GM21360 (cell line): ENCODE data around the gene CCL1.
"Not testable (repeated sequence)": the region's sequence is repeated elsewhere in the genome, so short reads cannot be mapped to it uniquely, and the experiment has no call there.

Experiments used
- ATAC-seq: cut with Tn5 transposase; IDR thresholded peaks from one replicate; pipeline ENCODE4 v1.9.1; 2021; ENCODE audit warnings: mild to moderate bottlenecking, moderate library complexity; ENCODE audit not compliant: unreplicated experiment

The CCL1 gene

DNA sequence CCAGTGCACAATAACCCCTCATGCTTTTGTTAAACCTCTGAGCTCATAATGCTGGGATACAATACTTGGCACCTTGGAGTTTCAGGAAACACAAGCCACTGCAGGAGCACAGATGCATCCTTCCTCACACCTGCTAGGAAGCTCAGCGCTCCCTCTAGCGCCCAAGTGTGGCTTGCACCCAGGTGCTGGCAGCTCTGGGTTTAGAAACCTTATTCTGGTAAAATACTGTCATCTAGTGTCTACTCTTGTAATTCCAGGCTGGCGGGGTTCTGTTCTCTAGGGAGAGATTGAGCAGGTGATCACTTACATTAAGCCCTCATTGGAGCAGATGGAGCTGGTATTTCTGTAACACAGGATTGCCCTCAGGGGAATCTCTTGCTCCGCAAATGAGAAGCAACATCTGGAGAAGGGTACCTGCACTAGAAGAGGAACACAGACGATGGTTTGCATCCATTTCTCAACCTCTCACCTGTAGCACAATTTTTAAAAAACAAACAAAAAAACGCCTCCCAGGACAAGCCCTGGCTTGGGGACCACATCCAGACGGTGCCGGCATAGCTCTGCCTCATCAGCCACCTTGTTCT, 1.5 kb downstream of the CCL1 start:
- ATAC-seq, result no peak

DNA sequence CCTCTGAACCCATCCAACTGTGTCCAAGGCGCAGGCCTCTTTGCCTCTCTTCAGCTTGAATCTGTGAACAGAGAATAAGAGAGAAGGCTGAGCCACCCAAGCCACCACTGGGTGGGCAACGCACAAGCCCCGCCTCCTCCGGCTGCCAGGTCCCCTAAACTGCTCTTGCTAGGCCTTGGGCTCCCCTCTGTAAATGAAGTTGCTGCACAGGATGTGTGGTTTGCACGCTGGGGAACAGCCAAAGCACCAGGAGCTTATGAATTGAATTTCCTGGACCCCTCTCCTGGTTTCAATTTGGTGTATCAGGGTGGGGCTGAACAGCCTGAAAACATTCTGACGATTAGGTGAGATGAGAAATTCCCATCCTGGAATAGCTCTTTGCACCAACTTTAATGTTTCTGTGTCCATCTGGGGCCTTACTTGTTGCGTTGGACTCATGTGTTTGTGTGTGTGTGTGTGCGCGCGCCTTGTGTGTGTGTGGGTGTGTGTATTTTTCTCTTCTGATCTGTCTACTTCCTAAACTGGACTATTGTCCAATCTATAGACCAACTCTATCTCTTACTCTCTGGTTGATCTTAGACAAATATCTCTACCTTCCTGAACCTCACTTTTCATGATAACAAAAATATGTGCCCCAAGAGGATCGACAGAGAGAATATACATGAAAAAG, 2.3 kb downstream of the CCL1 start:
- no peak for ATAC-seq

DNA sequence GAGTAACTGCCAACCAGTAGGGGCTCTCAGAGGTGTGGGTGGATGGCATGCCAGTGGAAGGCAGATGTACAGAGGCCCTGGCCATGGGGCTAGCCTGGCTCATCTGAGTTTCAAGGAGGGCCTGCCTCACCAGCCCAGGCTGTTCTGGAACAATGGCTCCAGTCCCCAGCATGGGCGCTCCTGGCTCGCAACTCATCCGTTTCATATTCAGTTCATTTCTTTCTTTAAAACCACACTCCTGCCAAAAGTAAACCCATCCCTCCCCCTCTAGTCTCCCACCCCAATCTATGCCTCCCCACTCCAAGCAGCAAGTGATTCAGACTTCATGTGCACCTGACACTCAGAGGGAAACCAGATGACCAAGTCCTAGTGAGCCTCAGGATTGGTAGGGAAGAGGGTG, 4.4 kb downstream of the CCL1 start:
- no peak for ATAC-seq

DNA sequence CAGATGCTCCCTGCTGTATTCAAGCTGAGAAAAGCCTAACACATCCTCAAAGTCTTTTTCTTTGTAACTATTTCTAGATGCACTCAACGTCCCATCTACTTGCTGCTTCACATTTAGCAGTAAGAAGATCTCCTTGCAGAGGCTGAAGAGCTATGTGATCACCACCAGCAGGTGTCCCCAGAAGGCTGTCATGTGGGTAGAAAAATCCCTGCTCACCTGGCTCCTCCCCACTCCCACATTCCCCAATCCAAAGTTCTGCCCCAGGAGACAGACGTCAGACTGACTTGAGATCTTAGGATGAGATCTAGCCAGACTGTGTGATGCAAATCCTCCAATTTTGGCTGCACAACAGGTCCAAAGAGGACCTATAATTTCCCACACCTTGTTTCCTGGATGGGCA, 5.6 kb downstream of the CCL1 start:
- no peak for ATAC-seq

DNA sequence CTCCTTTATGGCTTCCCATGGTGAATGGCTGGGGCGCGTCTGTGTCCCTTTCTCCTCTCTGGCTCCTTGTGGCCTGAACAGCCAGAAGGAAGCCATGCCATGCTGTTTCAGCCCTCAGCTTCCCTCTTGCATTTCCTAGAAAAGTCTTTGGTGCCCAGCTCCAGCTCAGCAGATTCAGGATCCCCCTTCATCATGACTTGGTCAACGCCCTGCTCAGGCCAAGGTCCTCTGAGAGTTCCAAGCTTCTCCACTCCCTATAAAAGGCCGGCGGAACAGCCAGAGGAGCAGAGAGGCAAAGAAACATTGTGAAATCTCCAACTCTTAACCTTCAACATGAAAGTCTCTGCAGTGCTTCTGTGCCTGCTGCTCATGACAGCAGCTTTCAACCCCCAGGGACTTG, 6.8 kb downstream of the CCL1 start, which contains the start of gene CCL13:
Gene CCL13 (plus strand): TSS at position 287 of the 400 bp plus-strand sequence. CDS start 47 bp downstream, at position 334.
- ATAC-seq, result no peak

DNA sequence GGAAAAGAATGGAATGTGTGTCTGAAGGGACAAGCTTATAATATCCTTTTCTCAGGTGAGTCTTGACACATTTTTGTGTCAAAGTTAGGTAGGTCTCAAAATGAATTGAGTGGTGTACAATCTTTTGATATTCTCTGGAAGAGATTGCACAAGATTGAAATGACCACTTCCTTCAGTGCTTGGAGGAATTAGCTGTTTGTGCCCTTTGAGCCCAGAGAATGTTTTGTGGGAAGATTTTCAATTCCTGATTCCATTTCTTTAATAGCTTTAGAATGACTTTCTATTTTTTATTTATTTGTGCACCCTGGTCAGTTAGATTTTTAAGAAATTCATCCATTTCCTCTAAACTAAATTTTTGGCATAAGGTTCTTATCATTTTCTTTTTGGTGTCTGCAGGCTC, 8.4 kb downstream of the CCL1 start:
- no peak for ATAC-seq

DNA sequence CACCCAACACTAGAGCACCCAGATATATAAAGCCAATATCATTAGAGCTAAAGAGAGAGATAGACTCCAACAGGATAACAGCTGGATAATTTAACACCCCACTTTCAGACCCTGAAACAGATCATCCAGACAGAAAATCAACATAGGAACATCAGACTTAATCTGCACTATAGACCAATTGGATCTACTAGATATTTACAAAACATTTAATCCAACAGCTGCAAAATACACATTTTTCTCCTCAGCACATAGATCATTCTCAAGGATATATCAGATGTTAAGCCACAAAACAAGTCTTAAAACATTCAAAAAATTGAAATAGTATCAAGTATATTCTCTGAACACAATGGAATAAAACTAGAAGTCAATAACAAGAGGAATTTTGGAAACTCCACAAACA, 10.8 kb downstream of the CCL1 start:
- no peak for ATAC-seq

DNA sequence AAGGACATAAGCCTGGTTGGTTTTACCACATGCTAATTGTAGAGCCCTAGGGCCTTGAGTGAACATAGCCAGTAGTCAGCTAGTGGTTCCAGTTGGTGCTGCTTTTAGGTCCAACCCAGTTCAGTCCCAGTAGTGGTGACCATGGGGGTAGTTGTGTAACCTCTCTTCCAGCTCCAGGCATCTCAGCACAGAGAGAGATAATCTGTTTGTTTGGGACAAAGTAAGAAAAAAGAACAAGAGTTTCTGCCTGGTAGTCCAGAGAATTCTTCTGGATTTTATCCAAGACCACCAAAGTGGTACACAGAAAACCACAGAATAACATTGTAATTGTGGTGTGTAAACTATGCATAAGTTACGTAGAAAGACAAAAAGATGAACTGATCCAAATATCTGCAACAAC, 11.9 kb downstream of the CCL1 start:
- ATAC-seq, result no peak

DNA sequence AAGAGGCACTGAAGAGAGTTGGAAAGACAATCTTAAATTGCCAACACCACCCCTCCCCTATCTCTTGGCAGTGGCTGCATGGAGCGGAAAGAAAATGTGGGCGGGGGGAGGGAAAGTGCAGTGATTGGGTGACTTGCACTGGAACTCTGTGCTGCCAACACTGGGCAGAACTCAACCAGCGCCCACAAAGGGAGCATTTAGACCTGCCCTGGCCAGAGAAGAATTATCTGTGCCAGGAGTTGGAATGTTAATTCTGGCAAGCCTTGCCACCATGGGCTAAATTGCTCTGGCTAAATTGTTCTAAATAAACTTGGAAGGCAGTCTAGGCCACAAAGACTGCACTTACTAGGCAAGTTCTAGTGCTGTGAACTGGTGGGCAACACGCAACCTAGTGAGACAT, 13.3 kb downstream of the CCL1 start:
- ATAC-seq, result no peak

DNA sequence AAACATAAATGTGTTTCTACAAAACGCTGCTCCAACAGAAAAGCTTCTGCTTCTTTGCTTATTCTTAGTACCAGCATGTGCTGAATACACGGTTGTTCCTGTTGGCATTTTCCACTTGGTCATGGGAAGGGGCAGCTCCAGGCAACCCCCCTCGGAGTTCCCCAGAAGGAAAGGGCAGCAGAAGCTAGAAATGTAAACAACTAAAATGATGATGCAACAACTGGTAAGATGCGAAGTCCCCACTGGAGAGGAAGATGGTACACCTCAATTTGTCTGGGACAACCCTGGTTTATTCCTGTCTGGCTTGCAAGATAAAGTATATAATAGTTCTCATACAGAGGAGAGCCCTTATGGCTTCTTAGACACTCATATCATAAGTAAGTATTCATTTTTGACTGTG, 16.0 kb downstream of the CCL1 start:
- no peak for ATAC-seq

DNA sequence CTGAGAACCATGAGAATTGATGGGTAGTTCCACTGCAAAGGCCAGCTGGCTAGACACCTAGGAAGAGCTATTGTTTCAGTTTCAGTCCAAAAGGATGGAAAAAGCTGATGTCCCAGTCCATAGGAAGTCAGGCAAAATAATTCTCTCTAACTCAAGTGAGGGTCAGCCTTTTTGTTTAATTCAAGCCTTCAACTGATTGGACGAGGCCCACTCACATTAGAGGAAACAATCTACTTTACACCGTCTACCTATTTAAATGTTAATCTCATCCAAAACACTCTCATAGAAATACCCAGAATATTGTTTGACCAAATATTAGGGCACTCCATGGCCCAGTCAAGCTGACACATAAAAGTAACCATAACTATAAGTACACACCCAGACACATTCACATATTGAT, 21.1 kb downstream of the CCL1 start:
- no peak for ATAC-seq

DNA sequence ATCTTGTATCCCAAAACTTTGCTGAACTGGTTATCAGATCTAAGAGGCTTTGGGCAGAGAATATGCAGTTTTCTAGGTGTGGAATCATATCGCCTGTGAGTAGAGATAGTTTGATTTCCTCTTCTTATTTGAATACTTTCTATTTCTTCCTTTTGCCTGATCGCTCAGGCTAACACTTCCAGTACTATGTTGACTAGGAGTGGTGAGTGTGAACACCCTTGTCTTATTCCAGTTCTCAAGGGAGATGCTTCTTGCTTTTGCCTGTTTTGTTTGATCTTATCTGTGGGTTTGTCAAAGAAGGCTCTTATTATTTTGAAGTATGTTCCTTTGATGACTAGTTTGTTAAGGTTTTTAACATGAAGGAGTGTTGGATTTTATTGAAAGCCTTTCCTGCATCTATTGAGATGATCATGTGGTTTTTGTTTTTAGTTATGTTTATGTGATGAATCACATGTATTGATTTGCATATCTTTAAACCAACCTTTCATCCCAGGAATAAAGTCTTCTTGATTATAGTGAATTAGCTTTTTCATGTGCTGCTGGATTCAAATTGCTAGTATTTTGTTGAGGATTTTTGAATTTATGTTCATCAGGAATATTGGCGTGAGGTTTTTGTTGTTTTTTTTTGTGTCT, 23.8 kb downstream of the CCL1 start:
- no peak for ATAC-seq

DNA sequence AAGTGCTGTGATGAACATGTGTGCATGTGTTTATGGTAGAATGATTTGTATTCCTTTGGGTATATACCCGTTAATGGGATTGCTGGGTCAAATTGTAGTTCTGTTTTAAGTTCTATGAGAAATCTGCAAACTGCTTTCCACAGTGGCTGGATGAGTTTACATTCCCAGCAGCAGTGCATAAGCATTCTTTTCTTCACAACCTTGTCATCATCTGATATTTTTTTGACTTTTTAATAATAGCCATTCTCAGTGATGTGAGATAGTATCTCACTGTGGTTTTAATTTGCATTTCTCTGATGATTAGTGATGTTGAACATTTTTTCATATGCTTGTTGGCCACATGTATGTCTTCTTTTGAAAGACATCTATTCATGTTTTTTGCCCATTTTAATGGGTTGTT, 25.3 kb downstream of the CCL1 start:
- no peak for ATAC-seq

DNA sequence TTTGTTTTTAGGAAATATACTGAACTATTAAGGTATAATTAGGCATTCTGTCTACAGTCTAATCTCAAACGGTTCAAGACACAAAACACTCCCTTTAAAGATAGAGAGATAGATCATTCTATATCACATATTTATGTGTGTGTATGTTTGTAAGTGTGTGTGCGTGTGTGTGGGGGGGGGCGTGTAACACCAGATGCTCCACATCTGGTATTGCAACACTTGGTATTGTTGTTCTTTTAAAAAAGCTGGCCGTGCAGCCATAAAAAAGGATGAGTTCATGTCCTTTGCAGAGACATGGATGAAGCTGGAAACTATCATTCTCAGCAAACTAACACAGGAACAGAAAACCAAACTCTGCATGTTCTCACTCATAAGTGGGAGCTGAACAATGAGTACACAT, 35.5 kb downstream of the CCL1 start:
- not testable (repeated sequence) for ATAC-seq

DNA sequence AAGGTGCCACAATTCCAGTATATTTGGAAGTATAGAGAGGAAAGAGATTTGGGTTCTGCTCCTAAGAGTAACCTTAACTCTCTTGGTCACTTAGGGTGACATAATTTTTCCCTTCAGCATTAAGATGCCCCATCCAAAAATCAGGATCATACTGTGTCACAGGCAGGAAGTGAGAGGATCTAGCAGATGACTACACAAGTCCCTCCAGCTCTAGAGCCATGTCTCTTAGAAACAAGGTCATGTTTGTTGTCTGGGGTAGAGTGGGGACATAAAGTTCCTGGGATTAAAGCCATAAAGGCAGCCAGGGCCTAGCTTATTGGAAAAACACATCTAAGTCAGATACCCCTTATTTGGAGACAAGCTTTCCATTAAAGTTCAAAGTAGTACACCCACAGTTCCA, 41.1 kb downstream of the CCL1 start:
- ATAC-seq, result no peak

DNA sequence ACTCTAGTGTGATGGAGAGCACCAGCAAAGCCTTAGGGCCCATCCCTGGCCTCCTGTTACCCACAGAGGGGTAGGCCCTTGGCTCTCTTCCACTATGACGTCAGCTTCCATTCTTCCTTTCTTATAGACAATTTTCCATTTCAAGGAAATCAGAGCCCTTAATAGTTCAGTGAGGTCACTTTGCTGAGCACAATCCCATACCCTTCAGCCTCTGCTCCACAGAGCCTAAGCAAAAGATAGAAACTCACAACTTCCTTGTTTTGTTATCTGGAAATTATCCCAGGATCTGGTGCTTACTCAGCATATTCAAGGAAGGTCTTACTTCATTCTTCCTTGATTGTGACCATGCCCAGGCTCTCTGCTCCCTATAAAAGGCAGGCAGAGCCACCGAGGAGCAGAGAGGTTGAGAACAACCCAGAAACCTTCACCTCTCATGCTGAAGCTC, 44.0 kb downstream of the CCL1 start, which contains the start of gene CCL8:
Gene CCL8 (plus strand): TSS at position 397 of the 445 bp plus-strand sequence. CDS start 67 bp downstream, outside the sequence.
- no peak for ATAC-seq

DNA sequence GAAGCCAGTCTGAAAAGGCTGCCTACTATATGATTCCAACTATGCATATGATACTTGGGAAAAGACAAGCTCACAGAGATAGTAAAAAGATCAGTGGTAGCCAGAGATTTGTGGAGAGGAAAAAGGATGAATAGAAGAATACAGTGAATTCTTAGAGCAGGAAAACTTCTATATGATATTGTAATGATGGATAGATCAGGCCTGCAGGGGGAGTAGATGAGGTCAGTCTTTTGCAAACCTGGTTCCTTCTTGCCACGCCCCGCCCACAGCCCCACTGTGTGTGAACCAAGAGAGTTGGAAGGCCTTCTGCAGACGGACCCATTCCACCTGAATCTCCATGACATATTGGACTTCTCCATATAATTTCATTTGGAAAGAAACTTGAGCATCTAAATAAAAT, 44.6 kb downstream of the CCL1 start:
- no peak for ATAC-seq

DNA sequence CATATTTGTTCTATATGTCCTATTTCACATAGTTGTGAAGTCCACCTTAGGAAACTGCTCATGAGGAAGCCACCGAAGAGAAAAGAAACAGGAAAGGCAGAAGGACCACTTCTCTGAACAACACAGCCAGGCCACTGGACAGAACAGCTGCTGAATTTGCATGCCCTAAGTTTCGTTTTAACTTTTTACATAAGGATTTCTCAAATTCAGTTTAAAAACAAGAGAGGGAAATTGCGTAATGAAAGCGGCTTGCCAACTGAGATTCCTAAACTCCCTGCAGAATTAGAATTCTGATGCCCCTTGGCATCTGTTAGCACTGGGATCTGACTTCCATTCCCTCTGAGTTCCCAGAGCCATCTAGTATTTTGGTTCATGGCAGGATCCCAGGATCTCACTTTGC, 48.8 kb downstream of the CCL1 start:
- no peak for ATAC-seq

DNA sequence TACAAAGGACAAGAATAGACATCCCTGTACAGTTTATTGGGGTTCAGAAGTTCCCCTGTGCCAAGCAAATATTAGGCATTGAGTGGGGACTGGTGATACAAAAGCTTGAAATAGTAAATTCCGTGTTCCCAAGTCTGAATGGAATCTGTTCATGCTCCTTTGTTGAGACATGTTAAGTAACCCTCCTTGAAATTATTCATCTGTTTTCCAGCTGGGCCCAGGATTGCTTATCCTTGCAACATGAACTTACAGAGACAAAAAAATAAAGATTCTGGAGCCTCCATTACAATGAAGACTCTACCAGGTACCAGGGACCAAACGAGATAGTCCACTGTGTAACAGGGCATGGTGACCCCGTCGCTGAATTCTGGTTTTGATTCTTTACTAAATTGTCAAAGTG, 49.9 kb downstream of the CCL1 start:
- ATAC-seq, result no peak

DNA sequence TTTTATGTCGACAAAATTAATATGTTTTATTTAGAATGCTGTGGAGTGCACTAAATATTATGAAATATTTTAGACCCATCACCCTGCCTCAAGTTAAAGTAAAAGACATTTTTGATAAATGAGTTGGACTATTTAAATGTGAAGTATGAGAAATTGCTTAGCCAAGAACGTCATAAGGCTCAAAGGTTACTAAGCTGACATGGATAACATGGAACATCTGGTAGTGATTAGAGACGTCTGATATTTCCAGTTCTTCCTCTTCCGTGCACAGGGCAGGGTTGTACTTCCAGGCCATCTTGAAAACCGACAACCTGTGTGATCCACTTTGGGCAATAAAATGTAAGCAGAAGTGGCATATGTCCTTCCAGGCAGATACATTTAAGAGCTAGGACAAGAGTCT, 51.0 kb downstream of the CCL1 start:
- no peak for ATAC-seq

DNA sequence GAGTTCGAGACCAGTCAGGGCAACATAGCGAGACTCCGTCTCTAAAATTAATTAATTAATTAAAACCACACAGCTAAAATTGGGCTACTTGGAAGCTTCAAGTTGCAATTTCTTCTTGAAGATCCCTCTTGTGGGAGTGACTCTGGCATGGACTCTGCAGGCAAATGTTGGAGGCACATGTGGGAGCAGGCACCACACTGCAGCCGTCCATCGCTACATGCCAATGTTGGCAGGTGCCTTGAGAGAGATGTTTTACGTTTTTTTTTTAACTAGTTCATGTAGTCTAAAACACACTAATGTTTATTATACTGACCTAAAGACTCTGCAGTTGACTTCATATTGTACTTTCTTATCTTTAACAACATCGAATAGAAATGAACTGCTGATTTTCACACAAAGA, 51.7 kb downstream of the CCL1 start:
- no peak for ATAC-seq
